GM10266 (cell line): ENCODE results near the gene QSER1.
A peak's percentile ranks its signal among the peaks of the same experiment; 100 is the strongest.

Experiments
- DNase-seq: peaks from one replicate; pipeline ENCODE4 v3.0.0; 2012; ENCODE audit errors: extremely low spot score
- CTCF ChIP-seq: IDR thresholded peaks from 2 replicates; pipeline ENCODE4 v1.5.1; 2012; ENCODE audit warnings: mild to moderate bottlenecking, low read depth; ENCODE audit not compliant: control insufficient read depth, insufficient read depth; ENCODE audit errors: missing control alignments

Gene QSER1

GRCh38 chr11:33015621-33016551 lies 123.3 kb downstream of the QSER1 start, which contains the start of gene DEPDC7:
Gene DEPDC7, plus strand, starts transcription at chr11:33015878. Its CDS starts 78 bp downstream, at chr11:33015956.
- DNase-seq = peak; percentile 89
- no peak for TF ChIP-seq CTCF

GRCh38 chr11:33016654-33017053 lies 124.0 kb downstream of the QSER1 start:
- TF ChIP-seq CTCF = no peak
- DNase-seq = no peak

GRCh38 chr11:33017478-33017877 lies 124.9 kb downstream of the QSER1 start:
- no peak for DNase-seq
- no peak for TF ChIP-seq CTCF

GRCh38 chr11:33017965-33018364 lies 125.4 kb downstream of the QSER1 start:
- TF ChIP-seq CTCF = no peak
- DNase-seq = no peak

- DNase-seq = no peak
- no peak for TF ChIP-seq CTCF
Measured at GRCh38 chr11:33018840-33019239, 126.2 kb downstream of the QSER1 start.

- no peak for DNase-seq
- TF ChIP-seq CTCF = no peak
Measured at GRCh38 chr11:33021501-33021900, 128.9 kb downstream of the QSER1 start.

GRCh38 chr11:33021937-33022336 lies 129.3 kb downstream of the QSER1 start:
- no peak for DNase-seq
- TF ChIP-seq CTCF = no peak
